ENCODE measurements around the gene ASPA. TPM values are rescaled to one million over a fixed set of nuclear protein-coding genes. Genes with fewer than 3 reads are reported as not detected.
"Not testable (repeated sequence)": the region's sequence is repeated elsewhere in the genome, so short reads cannot be mapped to it uniquely, and the experiment has no call there.

ASPA gene
- total RNA-seq: 1 to 10 TPM in 1 of 4 donors, under 1 TPM in 3; 0.50 to 2.1 (median 0.78) TPM

- no peak within 1 kb of the TSS for H3K4me3 ChIP-seq (replicated peaks in 1 of 3)
- peaks cover 3 to 4% of the 10 kb centered on the region in 2 donors for H3K4me1 ChIP-seq
- H3K27ac ChIP-seq: peak within 1 kb of the TSS in 1 of 3 donors; percentile 39
- WGBS, 2 donors: 56 to 64% methylated on average over 7 of the region's 7 CpGs
- TF ChIP-seq POLR2A (IDR thresholded peaks at IDR 0.05) (no peak), CTCF (IDR thresholded peaks at IDR 0.05) (no peak)
- DNase-seq: no peak
- intact Hi-C loops (cut with DNase I): no loop called here
- H3K27me3 ChIP-seq: no peaks in the 10 kb centered on the region
- no peaks in the 10 kb centered on the region for H3K36me3 ChIP-seq
- H3K9me3 ChIP-seq: no peaks in the 10 kb centered on the region
Measured at GRCh38 chr17:3475812-3476610, at the start of gene ASPA. ASPA (plus strand) TSS chr17:3475997; CDS start chr17:3476160, 163 bp downstream.

- H3K4me3 ChIP-seq (replicated peaks in 1 of 3); DNase-seq; H3K27ac ChIP-seq; H3K27me3 ChIP-seq; H3K4me1 ChIP-seq; H3K9me3 ChIP-seq; H3K36me3 ChIP-seq; intact Hi-C loops (cut with DNase I): not testable (repeated sequence)
- 29 to 36% methylated on average over 7 of the region's 7 CpGs for WGBS, 2 donors
Measured at GRCh38 chr17:3433215-3433614, 42.6 kb upstream of the ASPA start.

- no peak for DNase-seq
Measured at GRCh38 chr17:3433741-3434140, 42.1 kb upstream of the ASPA start, which contains the start of gene OR1E2. OR1E2 (minus strand) TSS chr17:3433841; CDS start chr17:3433841, 0 bp downstream.

GRCh38 chr17:3438368-3438767 lies 37.4 kb upstream of the ASPA start:
- H3K9me3 ChIP-seq: no peaks in the 10 kb centered on the region
- H3K27me3 ChIP-seq: no peaks in the 10 kb centered on the region
- no peak for DNase-seq
- no peaks in the 10 kb centered on the region for H3K4me1 ChIP-seq
- no peaks in the 10 kb centered on the region for H3K36me3 ChIP-seq
- H3K27ac ChIP-seq: no peak overlapping the region
- no peak overlapping the region for H3K4me3 ChIP-seq (replicated peaks in 1 of 3)
- WGBS, 2 donors: 65 to 69% methylated on average over 1 of the region's 1 CpG
- intact Hi-C loops (cut with DNase I): no loop called here
- no peak for TF ChIP-seq POLR2A (IDR thresholded peaks at IDR 0.05)
- no peak for TF ChIP-seq CTCF (IDR thresholded peaks at IDR 0.05)

More at GRCh38 chr17:3433741-3434140, 42.1 kb upstream of the ASPA start, which contains the start of gene OR1E2:
- Histone ChIP-seq H3K4me3 (replicated peaks in 1 of 3) (no peak within 1 kb of the TSS), H3K4me1 (no peaks in the 10 kb centered on the region), H3K27me3 (no peaks in the 10 kb centered on the region), H3K36me3 (no peaks in the 10 kb centered on the region), H3K27ac (no peak within 1 kb of the TSS), H3K9me3 (no peaks in the 10 kb centered on the region)
- TF ChIP-seq POLR2A (IDR thresholded peaks at IDR 0.05) (no peak), CTCF (IDR thresholded peaks at IDR 0.05) (no peak)
- intact Hi-C loops (cut with DNase I): no loop called here
- 77 to 80% methylated on average over 3 of the region's 3 CpGs for WGBS, 2 donors

- no peak overlapping the region for H3K27ac ChIP-seq
- H3K27me3 ChIP-seq: no peaks in the 10 kb centered on the region
- TF ChIP-seq POLR2A (IDR thresholded peaks at IDR 0.05) (no peak), CTCF (IDR thresholded peaks at IDR 0.05) (no peak)
- intact Hi-C loops (cut with DNase I): no loop called here
- no peaks in the 10 kb centered on the region for H3K4me1 ChIP-seq
- H3K9me3 ChIP-seq: no peaks in the 10 kb centered on the region
- WGBS, 2 donors: 67 to 78% methylated on average over 2 of the region's 2 CpGs
- no peak for DNase-seq
- no peaks in the 10 kb centered on the region for H3K36me3 ChIP-seq
- no peak overlapping the region for H3K4me3 ChIP-seq (replicated peaks in 1 of 3)
Measured at GRCh38 chr17:3440451-3440850, 35.3 kb upstream of the ASPA start.
